Omental fat pad (tissue), 4 donors: ENCODE measurements around the gene TOX3. TPM values are rescaled to one million over a fixed set of nuclear protein-coding genes. Genes with fewer than 3 reads are reported as not detected.

Experiments
- ATAC-seq: fragments of 150-250 bp; one replicate; pipeline ENCODE4 v1.9.1; 2016; ENCODE audit warnings: mild to moderate bottlenecking, moderate library complexity; ENCODE audit not compliant: low FRiP score
- DNase-seq: peaks from one replicate; pipeline ENCODE4 v3.0.0-alpha.2; 2019; ENCODE audit warnings: low spot score
- total RNA-seq, 4 donors: library from RNA; depleted of rRNA; stranded (reverse); fragments of >200 nt; gene quantifications; one replicate each; pipeline ENCODE4 v1.1.0, GENCODE V29; 2016
- TF ChIP-seq, protein P1 (sequence below), 3 donors: fragments of 450-650 bp; IDR thresholded peaks; one replicate each; pipeline ENCODE4 v1.5.1; 2016 to 2017; ENCODE audit warnings: antibody characterized with exemption in 3 of 3, mild to moderate bottlenecking in 3 of 3, moderate library complexity in 2 of 3

TOX3 gene
- total RNA-seq, 4 donors from 2014 or later: 1.0 TPM; not detected in 3

GRCh38 chr16:52469091-52469490 lies 77.9 kb downstream of the TOX3 start:
- no peak for ATAC-seq
- TF ChIP-seq, protein P1, sequence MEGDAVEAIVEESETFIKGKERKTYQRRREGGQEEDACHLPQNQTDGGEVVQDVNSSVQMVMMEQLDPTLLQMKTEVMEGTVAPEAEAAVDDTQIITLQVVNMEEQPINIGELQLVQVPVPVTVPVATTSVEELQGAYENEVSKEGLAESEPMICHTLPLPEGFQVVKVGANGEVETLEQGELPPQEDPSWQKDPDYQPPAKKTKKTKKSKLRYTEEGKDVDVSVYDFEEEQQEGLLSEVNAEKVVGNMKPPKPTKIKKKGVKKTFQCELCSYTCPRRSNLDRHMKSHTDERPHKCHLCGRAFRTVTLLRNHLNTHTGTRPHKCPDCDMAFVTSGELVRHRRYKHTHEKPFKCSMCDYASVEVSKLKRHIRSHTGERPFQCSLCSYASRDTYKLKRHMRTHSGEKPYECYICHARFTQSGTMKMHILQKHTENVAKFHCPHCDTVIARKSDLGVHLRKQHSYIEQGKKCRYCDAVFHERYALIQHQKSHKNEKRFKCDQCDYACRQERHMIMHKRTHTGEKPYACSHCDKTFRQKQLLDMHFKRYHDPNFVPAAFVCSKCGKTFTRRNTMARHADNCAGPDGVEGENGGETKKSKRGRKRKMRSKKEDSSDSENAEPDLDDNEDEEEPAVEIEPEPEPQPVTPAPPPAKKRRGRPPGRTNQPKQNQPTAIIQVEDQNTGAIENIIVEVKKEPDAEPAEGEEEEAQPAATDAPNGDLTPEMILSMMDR (IDR thresholded peaks at IDR 0.05): no peak

DNA sequence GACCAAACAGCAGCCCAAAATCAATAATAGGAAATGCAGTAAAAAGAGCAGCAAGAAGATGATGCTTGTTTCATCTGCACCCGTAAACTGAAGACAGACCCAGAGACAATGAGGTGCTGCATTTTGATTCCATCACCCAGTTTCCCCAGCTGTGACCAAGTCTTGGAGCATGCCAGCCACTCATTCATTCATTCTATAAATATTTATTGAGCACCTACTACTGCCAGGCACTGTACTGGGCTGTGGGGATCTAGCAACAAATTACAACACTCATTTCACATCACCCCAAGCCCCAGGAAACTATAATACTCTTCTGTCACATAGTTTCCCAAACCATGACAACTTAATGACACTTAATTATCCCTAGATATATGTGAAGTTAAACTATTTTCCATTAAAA lies 79.2 kb downstream of the TOX3 start:
- ATAC-seq: no peak
- TF ChIP-seq, protein P1 (IDR thresholded peaks at IDR 0.05): no peak
- DNase-seq: no peak

More at GRCh38 chr16:52469091-52469490, 77.9 kb downstream of the TOX3 start:
- DNase-seq: no peak

DNA sequence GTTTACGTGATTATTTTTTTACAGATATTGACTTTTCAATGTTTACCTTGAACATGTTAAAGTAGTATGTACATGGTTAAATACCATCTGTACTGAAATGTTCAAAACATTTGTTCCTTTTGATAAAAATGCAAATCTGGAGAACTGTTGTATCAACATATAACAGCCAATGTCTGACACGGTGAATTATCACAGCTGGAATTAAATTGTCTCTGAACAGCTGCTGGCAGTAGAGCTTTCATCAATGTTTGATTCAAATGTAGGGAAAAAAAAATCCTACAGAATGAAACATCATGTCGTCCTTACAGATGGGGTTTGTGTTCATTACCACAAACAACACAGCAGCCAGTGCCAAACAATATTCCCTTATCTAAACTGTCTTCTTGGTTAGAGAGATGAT lies 79.9 kb downstream of the TOX3 start:
- ATAC-seq (no peak), DNase-seq (no peak)
- TF ChIP-seq, protein P1 (IDR thresholded peaks at IDR 0.05): no peak

GRCh38 chr16:52465711-52466267 lies 81.2 kb downstream of the TOX3 start:
- DNase-seq (no peak), ATAC-seq (no peak)
- TF ChIP-seq, protein P1 (IDR thresholded peaks at IDR 0.05): no peak

- DNase-seq (no peak), ATAC-seq (no peak)
- TF ChIP-seq, protein P1 (IDR thresholded peaks at IDR 0.05): no peak
These were observed 83.0 kb downstream of the TOX3 start for GRCh38 chr16:52463904-52464303.

GRCh38 chr16:52462816-52463215 lies 84.1 kb downstream of the TOX3 start:
- TF ChIP-seq, protein P1 (IDR thresholded peaks at IDR 0.05): no peak
- DNase-seq (no peak), ATAC-seq (no peak)

GRCh38 chr16:52460639-52461178 lies 86.2 kb downstream of the TOX3 start:
- DNase-seq (no peak), ATAC-seq (no peak)
- TF ChIP-seq, protein P1 (IDR thresholded peaks at IDR 0.05): no peak
